ENCODE data around the gene CD300LD. TPM values are rescaled to one million over a fixed set of nuclear protein-coding genes. Genes with fewer than 3 reads are reported as not detected.

The CD300LD gene
- total RNA-seq, 4 donors from 2014 or later = not detected

- no peak for TF ChIP-seq CTCF (IDR thresholded peaks at IDR 0.05; ENCODE audit: low read depth)
Observed at GRCh38 chr17:74598346-74599022, 6.4 kb upstream of the CD300LD start.

DNA sequence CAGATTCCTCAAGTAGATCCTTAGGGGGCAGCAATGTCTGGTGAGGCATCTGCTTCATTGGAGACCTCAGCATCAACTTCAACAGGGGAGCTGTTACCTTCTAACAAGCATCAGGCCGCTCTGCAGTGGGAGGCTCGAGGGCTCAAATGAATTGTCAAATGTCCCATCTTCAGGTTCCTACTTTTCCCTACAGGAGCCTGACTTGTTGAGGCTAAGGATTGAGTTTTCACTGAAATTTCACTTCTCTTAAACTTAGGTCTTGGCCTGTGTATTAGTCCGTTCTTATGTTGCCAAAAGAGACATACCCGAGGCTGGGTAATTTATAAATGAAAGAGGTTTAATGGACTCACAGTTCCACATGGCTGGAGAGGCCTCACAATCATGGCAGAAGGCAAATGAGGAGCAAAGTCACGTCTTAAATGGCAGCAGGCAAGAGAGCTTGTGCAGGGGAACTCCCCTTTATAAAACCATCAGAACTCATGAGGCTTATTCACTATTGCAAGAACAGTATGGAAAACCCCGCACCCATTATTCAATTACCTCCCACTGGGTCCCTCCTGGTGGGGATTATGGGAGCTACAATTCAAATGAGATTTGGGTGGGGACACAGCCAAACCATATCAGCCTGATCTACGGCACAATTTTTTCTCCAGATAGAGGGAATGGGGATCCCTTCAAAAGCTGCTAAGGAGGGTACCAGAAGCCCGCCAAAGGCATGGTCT, 5.1 kb upstream of the CD300LD start:
- no peak for TF ChIP-seq CTCF (IDR thresholded peaks at IDR 0.05; ENCODE audit: low read depth)

GRCh38 chr17:74595037-74595750, 3.1 kb upstream of the CD300LD start:
- no peak for TF ChIP-seq CTCF (IDR thresholded peaks at IDR 0.05; ENCODE audit: low read depth)

GRCh38 chr17:74591503-74591902, 580 bp downstream of the CD300LD start:
- no peak for TF ChIP-seq CTCF (IDR thresholded peaks at IDR 0.05; ENCODE audit: low read depth)

GRCh38 chr17:74585711-74586110, 6.4 kb downstream of the CD300LD start:
- TF ChIP-seq CTCF (IDR thresholded peaks at IDR 0.05; ENCODE audit: low read depth) = no peak

DNA sequence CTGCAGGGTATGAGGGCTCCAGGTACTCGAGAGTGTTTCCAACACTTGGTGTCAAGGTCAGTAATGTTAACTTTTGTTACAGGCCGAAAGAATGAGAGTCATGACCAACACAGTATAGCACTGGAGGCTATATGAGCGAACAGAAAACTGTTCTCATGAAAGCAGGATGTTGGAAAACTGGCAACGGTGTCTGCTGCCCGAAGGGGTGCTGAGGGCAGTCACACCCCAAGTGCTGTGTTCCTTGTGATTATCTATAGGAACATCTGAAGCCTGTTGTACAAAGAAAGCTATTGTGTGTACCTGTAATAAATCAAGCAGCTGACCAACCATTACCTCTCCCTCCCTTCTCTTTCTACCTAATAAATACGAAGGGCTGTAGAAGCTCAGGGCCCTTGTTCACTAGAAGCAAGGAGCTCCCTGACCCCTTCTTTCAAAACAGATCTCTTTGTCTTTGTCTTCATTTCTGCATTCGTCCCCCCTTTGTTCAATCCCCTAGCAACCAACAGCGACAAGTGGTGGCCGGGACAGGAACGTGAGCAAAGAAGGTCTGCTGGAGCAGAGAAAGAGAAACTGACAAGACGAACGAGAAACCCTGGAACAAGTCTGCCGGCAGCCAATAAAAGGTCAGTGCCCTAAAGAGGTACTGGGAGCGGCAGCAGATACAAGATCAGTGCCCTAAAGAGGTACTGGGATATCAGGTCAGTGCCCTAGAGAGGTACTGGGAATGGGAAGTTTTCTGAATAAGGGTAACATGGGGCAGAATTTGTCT, 7.6 kb downstream of the CD300LD start:
- TF ChIP-seq CTCF (IDR thresholded peaks at IDR 0.05; ENCODE audit: low read depth) = no peak

Measured in subcutaneous adipose tissue (tissue), 4 donors.